ENCODE results near the gene MPV17L2. TPM values are rescaled to one million over a fixed set of nuclear protein-coding genes. Genes with fewer than 3 reads are reported as not detected.
"Not testable (repeated sequence)": the region's sequence is repeated elsewhere in the genome, so short reads cannot be mapped to it uniquely, and the experiment has no call there.

Gene MPV17L2
- total RNA-seq, 2 donors from 2014 or later: 20.9 to 21.8 TPM

DNA sequence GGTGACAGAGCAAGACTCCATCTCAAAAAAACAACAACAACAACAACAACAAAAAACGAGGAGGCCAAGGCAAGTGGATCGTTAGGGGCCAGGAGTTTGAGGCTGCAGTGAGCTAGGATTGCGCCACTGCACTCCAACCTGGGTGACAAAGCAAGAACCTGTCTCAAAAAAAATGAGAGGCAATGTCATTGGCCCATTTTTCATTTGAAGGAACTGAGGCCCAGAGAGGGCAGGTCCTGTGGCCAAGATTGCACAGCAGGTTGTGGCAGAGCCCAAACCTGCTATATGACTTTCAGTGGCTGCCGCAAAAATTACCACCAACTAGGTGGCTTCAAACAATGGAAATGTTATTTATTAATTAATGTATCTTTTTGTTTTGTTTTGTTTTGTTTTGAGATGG is 34.6 kb upstream of the MPV17L2 start:
- no peaks in the 10 kb centered on the region for H3K27me3 Mint-ChIP-seq (ENCODE audit: insufficient read depth)
- H3K4me1 Mint-ChIP-seq: peaks cover 7% of the 10 kb centered on the region
- no peaks in the 10 kb centered on the region for H3K4me1 ChIP-seq (ENCODE audit: control insufficient read depth, insufficient read depth, low read length)
- DNase-seq: no peak
- H3K9ac ChIP-seq (ENCODE audit: extremely low read depth, low read length, poor library complexity, severe bottlenecking): no peak overlapping the region
- TF ChIP-seq, protein P1, sequence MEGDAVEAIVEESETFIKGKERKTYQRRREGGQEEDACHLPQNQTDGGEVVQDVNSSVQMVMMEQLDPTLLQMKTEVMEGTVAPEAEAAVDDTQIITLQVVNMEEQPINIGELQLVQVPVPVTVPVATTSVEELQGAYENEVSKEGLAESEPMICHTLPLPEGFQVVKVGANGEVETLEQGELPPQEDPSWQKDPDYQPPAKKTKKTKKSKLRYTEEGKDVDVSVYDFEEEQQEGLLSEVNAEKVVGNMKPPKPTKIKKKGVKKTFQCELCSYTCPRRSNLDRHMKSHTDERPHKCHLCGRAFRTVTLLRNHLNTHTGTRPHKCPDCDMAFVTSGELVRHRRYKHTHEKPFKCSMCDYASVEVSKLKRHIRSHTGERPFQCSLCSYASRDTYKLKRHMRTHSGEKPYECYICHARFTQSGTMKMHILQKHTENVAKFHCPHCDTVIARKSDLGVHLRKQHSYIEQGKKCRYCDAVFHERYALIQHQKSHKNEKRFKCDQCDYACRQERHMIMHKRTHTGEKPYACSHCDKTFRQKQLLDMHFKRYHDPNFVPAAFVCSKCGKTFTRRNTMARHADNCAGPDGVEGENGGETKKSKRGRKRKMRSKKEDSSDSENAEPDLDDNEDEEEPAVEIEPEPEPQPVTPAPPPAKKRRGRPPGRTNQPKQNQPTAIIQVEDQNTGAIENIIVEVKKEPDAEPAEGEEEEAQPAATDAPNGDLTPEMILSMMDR (conservative IDR thresholded peaks at IDR 0.05): no peak
- 90 to 100% methylated on average over 2 to 4 of the region's 4 CpGs for WGBS, 2 experiments (ENCODE audit: insufficient coverage in 1 of 2, insufficient read length in 1 of 2)
- H3K9me3 ChIP-seq (ENCODE audit: control insufficient read depth, low read length): no peaks in the 10 kb centered on the region
- H3K9me3 Mint-ChIP-seq: no peaks in the 10 kb centered on the region
- H3K36me3 ChIP-seq (ENCODE audit: control insufficient read depth, insufficient read depth, low read length): peaks cover 26% of the 10 kb centered on the region
- no peak overlapping the region for H3K27ac Mint-ChIP-seq
- H3K4me3 Mint-ChIP-seq: no peak overlapping the region
- H3K4me3 ChIP-seq (ENCODE audit: low read length): no peak overlapping the region
- H3K27ac ChIP-seq (ENCODE audit: low read depth, low read length): no peak overlapping the region
- H3K36me3 Mint-ChIP-seq (ENCODE audit: low read depth): peaks cover 20% of the 10 kb centered on the region
- H3K27me3 ChIP-seq (ENCODE audit: control insufficient read depth, insufficient read depth, low read length, poor library complexity, severe bottlenecking): no peaks in the 10 kb centered on the region

DNA sequence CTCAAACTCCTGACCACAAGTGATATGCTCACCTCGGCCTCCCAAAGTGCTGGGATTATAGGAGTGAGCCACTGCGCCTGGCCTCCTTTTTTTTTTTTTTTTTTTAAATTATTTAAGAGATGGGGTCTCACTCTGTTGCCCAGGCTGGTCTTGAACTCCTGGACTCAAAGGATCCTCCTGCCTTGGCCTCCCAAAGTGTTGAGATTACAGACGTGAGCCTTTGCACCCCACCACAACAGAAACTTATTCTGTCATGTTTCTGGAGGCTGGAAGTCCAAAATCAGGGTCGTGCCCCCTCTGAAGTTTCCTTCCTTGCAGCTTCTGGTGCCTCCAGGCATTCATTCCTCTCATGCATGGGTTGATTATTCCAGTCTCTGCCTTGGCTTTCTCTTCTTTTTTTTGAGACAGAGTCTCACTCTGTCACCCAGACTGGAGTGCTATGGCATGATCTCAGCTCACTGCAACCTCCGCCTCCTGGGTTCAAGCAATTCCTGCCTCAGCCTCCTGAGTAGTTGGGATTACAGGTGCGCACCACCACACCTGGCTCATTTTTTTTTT is 33.9 kb upstream of the MPV17L2 start:
- H3K4me1 Mint-ChIP-seq; H3K27me3 Mint-ChIP-seq (ENCODE audit: insufficient read depth); H3K27ac Mint-ChIP-seq; H3K27me3 ChIP-seq (ENCODE audit: control insufficient read depth, insufficient read depth, low read length, poor library complexity, severe bottlenecking); DNase-seq; H3K27ac ChIP-seq (ENCODE audit: low read depth, low read length); H3K9me3 ChIP-seq (ENCODE audit: control insufficient read depth, low read length); H3K9me3 Mint-ChIP-seq; H3K4me3 ChIP-seq (ENCODE audit: low read length); H3K4me3 Mint-ChIP-seq; H3K9ac ChIP-seq (ENCODE audit: extremely low read depth, low read length, poor library complexity, severe bottlenecking); H3K4me1 ChIP-seq (ENCODE audit: control insufficient read depth, insufficient read depth, low read length): not testable (repeated sequence)
- H3K36me3 Mint-ChIP-seq (ENCODE audit: low read depth): peaks cover 23% of the 10 kb centered on the region
- 84 to 96% methylated on average over 4 of the region's 6 CpGs for WGBS, 2 experiments (ENCODE audit: insufficient coverage in 1 of 2, insufficient read length in 1 of 2)
- H3K36me3 ChIP-seq (ENCODE audit: control insufficient read depth, insufficient read depth, low read length): peaks cover 27% of the 10 kb centered on the region

DNA sequence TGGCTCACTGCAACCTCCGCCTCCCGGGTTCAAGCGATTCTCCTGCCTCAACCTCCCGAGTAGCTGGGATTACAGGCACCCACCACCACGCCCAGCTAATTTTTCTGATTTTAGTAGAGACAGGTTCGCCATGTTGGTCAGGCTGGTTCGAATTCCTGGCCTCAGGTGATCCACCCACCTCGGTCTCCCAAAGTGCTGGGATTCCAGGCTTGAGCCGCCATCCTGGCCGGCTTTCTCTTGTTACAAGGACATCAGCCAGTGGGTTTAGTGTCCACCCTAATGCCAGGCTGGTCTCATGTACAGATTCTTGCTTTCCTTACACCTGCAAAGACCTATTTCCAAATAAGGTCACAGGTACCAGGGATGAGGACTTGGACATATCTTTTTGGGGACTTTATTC is 33.2 kb upstream of the MPV17L2 start:
- peaks cover 27% of the 10 kb centered on the region for H3K36me3 ChIP-seq (ENCODE audit: control insufficient read depth, insufficient read depth, low read length)
- WGBS, 2 experiments (ENCODE audit: insufficient coverage in 1 of 2, insufficient read length in 1 of 2): 87 to 97% methylated on average over 5 to 10 of the region's 10 CpGs
- Mint-ChIP-seq H3K4me3 (no peak overlapping the region), H3K9me3 (no peaks in the 10 kb centered on the region), H3K36me3 (ENCODE audit: low read depth) (peaks cover 25% of the 10 kb centered on the region), H3K27ac (no peak overlapping the region), H3K4me1 (no peaks in the 10 kb centered on the region), H3K27me3 (ENCODE audit: insufficient read depth) (no peaks in the 10 kb centered on the region)
- H3K27me3 ChIP-seq (ENCODE audit: control insufficient read depth, insufficient read depth, low read length, poor library complexity, severe bottlenecking): no peaks in the 10 kb centered on the region
- H3K9ac ChIP-seq (ENCODE audit: extremely low read depth, low read length, poor library complexity, severe bottlenecking): no peak overlapping the region
- no peaks in the 10 kb centered on the region for H3K9me3 ChIP-seq (ENCODE audit: control insufficient read depth, low read length)
- H3K27ac ChIP-seq (ENCODE audit: low read depth, low read length): no peak overlapping the region
- DNase-seq: no peak
- TF ChIP-seq, protein P1 (conservative IDR thresholded peaks at IDR 0.05): no peak
- no peaks in the 10 kb centered on the region for H3K4me1 ChIP-seq (ENCODE audit: control insufficient read depth, insufficient read depth, low read length)
- H3K4me3 ChIP-seq (ENCODE audit: low read length): no peak overlapping the region

DNA sequence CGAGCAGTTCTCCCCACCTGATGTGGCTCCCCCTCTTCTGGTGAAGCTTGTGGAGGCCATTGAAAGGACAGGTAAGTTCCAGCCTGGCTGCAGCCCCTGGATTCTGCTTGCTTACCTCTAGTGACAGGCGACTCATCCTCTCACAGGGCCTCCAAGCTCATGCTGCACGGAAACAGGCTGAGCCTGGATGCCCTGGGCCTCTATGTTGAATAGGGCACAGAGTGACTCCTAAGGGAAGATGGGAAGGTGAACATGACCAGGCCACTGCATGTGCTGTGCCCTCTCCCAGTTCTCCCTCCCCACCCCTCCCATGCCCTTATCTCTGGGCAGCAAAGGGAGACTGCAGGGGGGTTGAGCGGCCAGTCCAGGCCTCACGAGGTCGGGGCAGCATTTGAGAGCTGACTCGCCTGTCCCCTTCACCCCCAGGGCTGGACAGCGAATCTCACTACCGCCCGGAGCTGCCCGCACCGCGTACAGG is 32.5 kb upstream of the MPV17L2 start:
- no peaks in the 10 kb centered on the region for H3K4me1 Mint-ChIP-seq
- H3K9me3 Mint-ChIP-seq: no peaks in the 10 kb centered on the region
- Histone ChIP-seq H3K36me3 (ENCODE audit: control insufficient read depth, insufficient read depth, low read length) (peaks cover 29% of the 10 kb centered on the region), H3K4me1 (ENCODE audit: control insufficient read depth, insufficient read depth, low read length) (no peaks in the 10 kb centered on the region), H3K27me3 (ENCODE audit: control insufficient read depth, insufficient read depth, low read length, poor library complexity, severe bottlenecking) (no peaks in the 10 kb centered on the region), H3K27ac (ENCODE audit: low read depth, low read length) (no peak overlapping the region), H3K9me3 (ENCODE audit: control insufficient read depth, low read length) (no peaks in the 10 kb centered on the region), H3K4me3 (ENCODE audit: low read length) (no peak overlapping the region), H3K9ac (ENCODE audit: extremely low read depth, low read length, poor library complexity, severe bottlenecking) (no peak overlapping the region)
- H3K4me3 Mint-ChIP-seq: peak overlapping the region; percentile 9
- DNase-seq: peak; percentile 56
- no peaks in the 10 kb centered on the region for H3K27me3 Mint-ChIP-seq (ENCODE audit: insufficient read depth)
- peaks cover 26% of the 10 kb centered on the region for H3K36me3 Mint-ChIP-seq (ENCODE audit: low read depth)
- H3K27ac Mint-ChIP-seq: no peak overlapping the region
- TF ChIP-seq, protein P1 (conservative IDR thresholded peaks at IDR 0.05): no peak
- WGBS, 2 experiments (ENCODE audit: insufficient coverage in 1 of 2, insufficient read length in 1 of 2): 94 to 97% methylated on average over 5 to 13 of the region's 13 CpGs

All from endodermal cell (in vitro differentiated cells).